Mesodermal cell (in vitro differentiated cells): ENCODE measurements around the gene IGSF3.
A peak's percentile ranks its signal among the peaks of the same experiment; 100 is the strongest.
"Not testable (repeated sequence)": the region's sequence is repeated elsewhere in the genome, so short reads cannot be mapped to it uniquely, and the experiment has no call there.

ENCODE experiments used
- H3K27ac ChIP-seq: 2 replicates; pipeline ENCODE4 v1.7.0; 2013; ENCODE audit warnings: mild to moderate bottlenecking, low read depth, low read length, moderate library complexity; ENCODE audit not compliant: severe bottlenecking
- H3K36me3 ChIP-seq: 2 replicates; pipeline ENCODE4 v1.7.1; 2013; ENCODE audit warnings: mild to moderate bottlenecking, low read length, moderate library complexity; ENCODE audit not compliant: control insufficient read depth, insufficient read depth
- H3K4me1 ChIP-seq: one replicate; pipeline ENCODE4 v1.7.1; 2013; ENCODE audit warnings: mild to moderate bottlenecking, low read length; ENCODE audit not compliant: insufficient read depth, control insufficient read depth, poor library complexity, severe bottlenecking
- H3K4me3 ChIP-seq: 2 replicates; pipeline ENCODE4 v1.7.0; 2013; ENCODE audit warnings: low read length, control low read depth, mild to moderate bottlenecking; ENCODE audit not compliant: insufficient read depth, poor library complexity, severe bottlenecking; ENCODE audit errors: extremely low read depth
- H3K9me3 ChIP-seq: 2 replicates; pipeline ENCODE4 v1.7.1; 2013; ENCODE audit warnings: mild to moderate bottlenecking, low read length, moderate library complexity; ENCODE audit not compliant: control insufficient read depth
- WGBS, 2 experiments: methylation state at CpG; one replicate each; pipeline ENCODE4 v1.1.5; 2013; ENCODE audit warnings: missing lambda C conversion rate in 2 of 2; ENCODE audit not compliant: insufficient coverage in 2 of 2; 5-methylcytosine and 5-hydroxymethylcytosine counted together

Gene IGSF3

GRCh38 chr1:116645802-116646672, 21.5 kb downstream of the IGSF3 start:
- not testable (repeated sequence) for H3K36me3 ChIP-seq, H3K9me3 ChIP-seq, H3K4me3 ChIP-seq
- 85 to 90% methylated on average over 8 to 10 of the region's 16 CpGs for WGBS, 2 experiments
- Histone ChIP-seq H3K27ac (peak overlapping the region; percentile 76), H3K4me1 (peaks cover 19% of the 10 kb centered on the region)

DNA sequence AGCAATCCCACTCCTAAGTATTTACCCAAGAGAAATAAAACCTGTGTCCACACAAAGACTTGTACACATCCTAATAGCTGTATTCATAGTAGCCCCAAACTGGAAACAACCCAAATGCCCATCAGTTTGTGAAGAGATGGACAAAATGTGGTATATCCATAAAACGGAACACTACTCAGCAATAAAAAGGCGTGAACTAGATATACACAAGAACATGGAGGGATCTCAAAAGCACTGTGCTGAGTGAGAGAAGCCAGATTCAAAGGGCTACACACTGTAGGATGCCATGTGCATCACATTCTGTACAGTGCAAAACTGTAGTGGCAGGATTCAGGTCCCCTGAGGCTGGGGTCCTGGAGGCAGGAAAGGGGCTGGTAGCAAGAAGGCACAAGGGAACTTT, 22.5 kb downstream of the IGSF3 start:
- H3K36me3 ChIP-seq, H3K4me3 ChIP-seq, H3K27ac ChIP-seq, H3K9me3 ChIP-seq: not testable (repeated sequence)
- H3K4me1 ChIP-seq, result peaks cover 19% of the 10 kb centered on the region
- WGBS, 2 experiments, result no CpG with 5 or more reads among the region's 2 CpGs

GRCh38 chr1:116644096-116644495, 23.4 kb downstream of the IGSF3 start:
- not testable (repeated sequence) for H3K36me3 ChIP-seq, H3K27ac ChIP-seq, H3K9me3 ChIP-seq, H3K4me3 ChIP-seq
- WGBS, 2 experiments, result 76 to 94% methylated on average over 3 to 4 of the region's 5 CpGs
- H3K4me1 ChIP-seq, result peaks cover 17% of the 10 kb centered on the region

DNA sequence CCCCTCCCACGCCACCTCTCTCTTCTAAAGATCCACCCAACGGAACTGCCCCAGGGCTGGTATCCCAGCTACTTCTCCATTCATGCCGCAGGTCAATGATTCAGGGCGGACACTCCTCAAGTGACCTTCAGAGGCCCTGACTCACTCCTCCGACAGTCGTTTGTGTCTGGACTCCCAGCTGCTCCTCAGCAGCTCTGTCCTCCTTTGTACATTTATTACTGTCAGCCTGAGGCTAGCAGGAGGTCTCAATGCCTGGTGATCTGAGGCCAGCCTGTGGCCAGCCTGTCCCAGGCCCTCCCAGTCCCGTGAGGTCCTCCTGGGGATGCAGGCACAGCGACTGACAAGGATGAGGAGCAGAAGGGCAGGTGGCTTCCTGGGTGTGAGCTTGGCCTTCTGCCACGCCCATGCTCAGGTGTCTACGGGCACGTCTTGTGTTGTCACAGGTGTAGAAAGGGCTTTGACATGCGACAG, 24.2 kb downstream of the IGSF3 start:
- not testable (repeated sequence) for H3K27ac ChIP-seq, H3K36me3 ChIP-seq, H3K9me3 ChIP-seq, H3K4me3 ChIP-seq
- H3K4me1 ChIP-seq, result peaks cover 14% of the 10 kb centered on the region
- WGBS, 2 experiments, result 85 to 87% methylated on average over 10 of the region's 12 CpGs

GRCh38 chr1:116642311-116643280, 24.9 kb downstream of the IGSF3 start:
- H3K27ac ChIP-seq, H3K9me3 ChIP-seq, H3K4me3 ChIP-seq, H3K36me3 ChIP-seq: not testable (repeated sequence)
- peaks cover 14% of the 10 kb centered on the region for H3K4me1 ChIP-seq
- WGBS, 2 experiments, result 78 to 81% methylated on average over 13 of the region's 14 CpGs

GRCh38 chr1:116637583-116637982, 29.9 kb downstream of the IGSF3 start:
- 92 to 100% methylated on average over 1 of the region's 2 CpGs for WGBS, 2 experiments
- not testable (repeated sequence) for H3K27ac ChIP-seq, H3K4me1 ChIP-seq, H3K4me3 ChIP-seq, H3K9me3 ChIP-seq, H3K36me3 ChIP-seq

DNA sequence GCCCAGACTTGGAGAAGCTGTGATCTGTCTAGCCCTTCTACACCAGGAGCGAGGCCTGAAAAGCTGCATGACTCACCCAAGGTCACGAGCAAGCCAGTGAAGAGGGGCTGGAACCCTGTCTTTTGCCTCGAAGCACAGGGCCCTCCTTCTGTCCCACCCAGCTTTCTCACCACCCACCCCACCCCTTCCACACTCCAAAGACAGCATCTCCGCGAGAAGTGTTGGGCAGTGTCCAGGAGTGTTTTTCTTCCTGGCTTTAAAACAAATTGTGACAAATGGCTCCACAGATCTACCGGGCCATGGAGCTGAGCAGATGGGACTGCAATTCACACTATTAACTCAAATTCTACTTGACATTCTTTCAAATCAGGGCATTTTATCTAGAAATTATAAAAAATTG, 30.9 kb downstream of the IGSF3 start:
- H3K9me3 ChIP-seq, H3K27ac ChIP-seq: not testable (repeated sequence)
- 100% methylated on average over 1 of the region's 6 CpGs; no CpG with 5 or more reads in 1 of the 2 experiments for WGBS, 2 experiments

GRCh38 chr1:116634386-116634785, 33.1 kb downstream of the IGSF3 start:
- H3K9me3 ChIP-seq, H3K4me1 ChIP-seq, H3K4me3 ChIP-seq, H3K27ac ChIP-seq, H3K36me3 ChIP-seq: not testable (repeated sequence)
- 96 to 100% methylated on average over 2 of the region's 4 CpGs for WGBS, 2 experiments

More for the DNA sequence above, 30.9 kb downstream of the IGSF3 start:
- H3K4me1 ChIP-seq, H3K36me3 ChIP-seq, H3K4me3 ChIP-seq: not testable (repeated sequence)

- H3K4me3 ChIP-seq, H3K36me3 ChIP-seq, H3K4me1 ChIP-seq, H3K9me3 ChIP-seq: not testable (repeated sequence)
- H3K27ac ChIP-seq, result peak overlapping the region; percentile 26
- WGBS, 2 experiments, result 82 to 93% methylated on average over 5 to 6 of the region's 10 CpGs
Measured at GRCh38 chr1:116631996-116632925, 35.3 kb downstream of the IGSF3 start.

- not testable (repeated sequence) for H3K27ac ChIP-seq, H3K36me3 ChIP-seq, H3K4me3 ChIP-seq
Measured at GRCh38 chr1:116631554-116631953, 36.0 kb downstream of the IGSF3 start.

More at GRCh38 chr1:116631554-116631953, 36.0 kb downstream of the IGSF3 start:
- not testable (repeated sequence) for H3K9me3 ChIP-seq, H3K4me1 ChIP-seq
- WGBS, 2 experiments, result 85 to 90% methylated on average over 2 of the region's 2 CpGs
